ENCODE measurements around the gene PFN2.
"Not testable (repeated sequence)": the region's sequence is repeated elsewhere in the genome, so short reads cannot be mapped to it uniquely, and the experiment has no call there.

Gene PFN2, protein sequence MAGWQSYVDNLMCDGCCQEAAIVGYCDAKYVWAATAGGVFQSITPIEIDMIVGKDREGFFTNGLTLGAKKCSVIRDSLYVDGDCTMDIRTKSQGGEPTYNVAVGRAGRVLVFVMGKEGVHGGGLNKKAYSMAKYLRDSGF

DNA sequence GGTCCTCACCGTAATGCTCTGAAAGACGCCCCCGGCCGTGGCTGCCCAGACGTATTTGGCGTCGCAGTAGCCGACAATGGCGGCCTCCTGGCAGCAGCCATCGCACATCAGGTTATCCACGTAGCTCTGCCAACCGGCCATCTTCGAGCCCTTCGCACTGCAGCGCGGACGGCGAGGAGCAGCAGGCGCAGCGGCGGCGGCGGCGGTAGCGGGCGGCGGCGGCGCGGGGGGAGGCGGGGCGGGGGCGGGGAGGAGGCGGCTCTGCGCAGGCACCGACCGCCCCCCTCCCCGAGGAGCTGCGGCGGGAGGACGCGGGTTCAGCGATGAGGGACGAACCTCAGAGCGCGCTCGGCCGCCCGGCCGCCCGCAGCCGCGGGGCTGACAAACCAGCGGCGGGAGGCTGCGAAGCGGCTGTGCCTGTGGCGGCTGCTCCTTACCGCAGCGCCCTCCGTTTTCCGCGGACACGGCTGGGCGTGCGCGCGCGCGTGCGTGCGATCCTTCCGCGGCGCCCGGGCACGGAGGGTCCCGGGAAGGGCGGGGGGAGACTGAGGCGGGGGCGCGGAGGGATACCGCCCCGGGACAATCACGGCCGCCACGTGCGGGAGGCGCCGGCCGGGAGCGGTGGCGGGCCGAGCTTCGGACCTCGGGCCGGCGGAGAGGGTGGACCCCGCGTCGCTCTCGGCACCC lies at the start of gene PFN2:
PFN2 (minus strand) TSS at position 180 of the 687 bp plus-strand sequence; CDS start at position 141, 39 bp downstream.
- peak; percentile 69 to 83 for DNase-seq

DNA sequence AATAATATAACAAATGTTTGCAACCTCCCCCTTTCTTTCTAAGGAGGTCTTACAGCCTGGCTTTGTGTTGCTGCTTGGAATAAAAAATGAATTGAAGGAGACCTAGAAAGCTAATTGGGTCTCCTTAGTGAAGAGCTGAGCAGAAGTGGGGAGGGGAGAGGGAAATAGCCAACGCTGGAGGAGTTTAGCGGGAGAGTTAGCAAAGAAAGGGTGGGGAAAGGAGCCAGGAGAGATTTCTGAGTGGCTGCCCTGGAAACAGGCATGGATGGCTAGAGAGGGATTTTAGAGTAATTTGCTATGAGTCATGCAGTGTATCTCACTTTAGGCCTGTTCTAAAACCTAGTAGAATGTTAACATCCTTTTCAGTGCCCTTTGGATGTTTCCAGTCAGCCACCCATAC lies 45.2 kb upstream of the PFN2 start:
- DNase-seq = no peak

DNA sequence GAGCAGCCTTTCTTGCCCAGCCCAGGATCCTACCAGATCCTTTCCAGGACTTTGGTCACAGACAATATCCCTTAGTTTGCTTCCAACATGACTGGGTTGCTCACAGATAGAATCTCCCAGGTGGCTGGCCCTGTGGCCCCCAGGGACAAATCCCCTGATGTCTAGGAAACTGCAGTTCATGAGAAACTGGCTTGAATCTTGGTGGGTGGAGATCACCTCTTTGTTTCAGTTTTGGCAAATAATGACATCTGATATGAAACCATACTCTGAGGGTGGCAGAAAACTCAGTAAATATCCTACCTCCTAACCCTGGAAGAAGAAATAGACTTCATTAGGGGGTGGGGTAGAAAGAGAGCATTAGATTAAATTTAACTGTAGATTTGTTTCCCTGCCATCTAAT lies 44.1 kb upstream of the PFN2 start:
- DNase-seq = no peak

DNA sequence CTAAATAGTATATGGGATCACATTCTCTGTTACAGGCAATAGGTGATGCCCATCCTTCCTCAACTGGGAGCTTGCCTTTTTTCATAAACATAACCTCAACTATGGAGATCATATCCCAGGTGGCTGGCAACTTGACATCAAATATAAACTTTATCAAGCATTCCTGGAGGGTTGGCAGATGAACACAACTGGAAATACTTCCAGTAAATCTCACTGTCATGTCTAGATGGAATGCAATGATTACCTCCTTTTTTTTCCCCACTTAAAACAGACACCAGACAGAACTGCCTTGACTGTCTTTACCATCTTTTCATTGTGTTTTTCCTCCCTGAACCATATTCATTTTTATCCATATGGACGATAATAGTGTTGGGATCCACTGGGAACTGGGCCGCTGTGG lies 43.1 kb upstream of the PFN2 start:
- DNase-seq = no peak

DNA sequence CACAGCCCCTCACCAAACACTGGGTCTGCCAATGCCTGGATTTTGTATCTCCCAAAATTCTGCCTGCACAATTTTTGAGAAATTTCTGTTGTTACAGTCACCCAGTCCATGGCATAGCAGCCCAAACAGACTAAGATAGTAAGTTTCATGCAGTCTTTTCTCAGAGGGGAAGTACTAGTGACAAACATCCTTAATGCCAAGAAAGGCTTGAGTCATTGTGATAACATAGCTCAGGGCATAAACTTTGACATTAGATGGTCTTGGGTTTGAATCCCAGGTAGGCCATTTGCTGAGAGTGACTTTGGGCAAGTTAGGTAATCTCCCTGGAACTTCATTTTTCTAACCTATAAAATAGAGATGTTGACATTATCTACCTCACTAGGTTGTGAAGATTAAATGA lies 36.1 kb upstream of the PFN2 start:
- DNase-seq = no peak

DNA sequence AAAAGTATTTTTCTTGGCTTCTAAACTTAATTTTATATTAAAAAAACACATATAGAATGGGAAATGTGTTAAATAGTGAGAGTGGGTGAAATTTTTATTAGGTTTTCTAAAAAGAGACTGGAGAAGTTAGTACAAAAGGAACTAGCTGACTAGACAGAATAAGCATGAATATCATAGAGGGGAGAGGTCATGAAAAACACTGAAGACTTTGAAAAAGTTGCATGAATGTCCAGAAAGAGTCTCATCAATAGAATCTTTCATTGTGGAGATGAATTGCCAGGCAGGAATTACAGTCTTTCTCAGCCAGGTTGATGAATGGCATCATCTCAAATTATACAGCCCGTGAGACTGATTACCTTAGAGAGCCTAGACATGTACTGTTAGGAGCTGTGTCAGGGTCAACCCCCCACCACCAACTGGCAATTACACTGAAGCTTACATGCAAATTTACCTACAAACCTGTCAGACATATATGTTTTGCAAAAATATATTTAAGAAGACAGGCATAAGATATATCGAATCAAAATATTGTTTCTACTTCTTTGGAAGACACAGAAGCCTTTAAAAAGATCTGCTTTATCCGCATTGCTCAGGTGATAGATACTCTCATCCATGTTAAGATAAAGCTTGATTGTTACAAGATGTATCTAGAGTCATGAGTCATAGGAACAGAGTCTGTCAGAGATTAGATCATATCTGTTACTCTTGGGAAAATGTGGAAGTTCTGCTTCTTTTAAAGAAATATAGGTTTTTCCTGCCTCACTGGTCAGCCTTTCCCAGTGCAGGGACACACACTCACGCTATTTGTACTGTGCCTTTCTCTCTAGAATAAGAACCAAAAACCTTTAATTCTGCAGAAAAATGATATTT lies 34.8 kb upstream of the PFN2 start:
- no peak for DNase-seq

DNA sequence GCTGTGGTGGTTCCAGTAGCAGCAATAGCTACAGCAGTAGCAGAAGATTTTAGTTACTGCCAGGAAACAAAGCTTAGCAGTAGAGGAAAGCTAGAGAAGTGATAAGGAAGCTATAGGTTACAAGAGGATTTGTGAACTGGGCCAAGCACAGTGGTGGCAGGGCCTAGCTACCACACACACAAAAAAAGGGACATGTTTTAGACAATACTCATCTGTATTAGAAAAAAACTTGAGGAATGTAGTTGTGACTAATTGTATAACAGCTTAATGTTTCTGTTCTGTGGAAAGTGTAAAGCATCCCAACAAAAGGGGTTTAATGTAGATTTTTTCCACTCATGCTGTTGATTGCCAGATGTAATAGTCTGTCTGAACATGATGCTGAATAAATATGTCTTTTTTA lies 29.9 kb upstream of the PFN2 start:
- DNase-seq = no peak

DNA sequence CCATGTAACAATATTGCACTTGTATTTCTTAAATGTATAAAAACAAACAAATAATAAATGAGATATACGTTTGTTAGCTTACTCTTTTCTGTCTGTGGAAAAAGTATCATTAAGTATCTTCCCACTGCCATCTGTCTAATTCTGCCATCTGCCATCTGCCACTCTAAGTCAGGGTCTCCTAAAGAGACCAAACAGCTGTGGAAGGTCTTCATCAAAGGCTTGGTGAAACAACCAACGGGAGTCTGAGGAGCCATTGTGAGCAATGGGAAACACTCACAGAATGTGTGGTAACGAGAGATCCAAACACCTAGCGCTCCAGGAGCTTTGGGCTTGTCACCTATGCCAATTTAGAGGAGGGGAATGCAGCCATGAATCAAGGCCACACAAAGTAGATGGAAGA lies 28.7 kb upstream of the PFN2 start:
- no peak for DNase-seq

DNA sequence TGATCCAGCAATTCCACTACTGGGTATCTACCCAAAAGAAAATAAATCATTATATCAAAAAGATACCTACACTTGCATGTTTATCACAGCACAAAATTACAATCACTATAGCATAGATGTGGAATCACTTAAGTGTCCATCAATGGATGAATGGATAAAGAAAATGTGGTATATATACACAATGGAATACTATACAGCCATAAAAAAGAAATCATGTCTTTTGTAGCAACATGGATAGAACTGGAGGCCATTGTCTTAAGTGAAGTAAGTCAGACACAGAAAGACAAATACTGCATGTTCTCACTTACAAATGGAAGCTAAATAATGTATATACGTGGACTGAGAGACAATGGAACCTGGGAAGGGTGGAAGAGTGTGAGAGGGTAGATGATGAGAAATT lies 28.3 kb upstream of the PFN2 start:
- DNase-seq = no peak

DNA sequence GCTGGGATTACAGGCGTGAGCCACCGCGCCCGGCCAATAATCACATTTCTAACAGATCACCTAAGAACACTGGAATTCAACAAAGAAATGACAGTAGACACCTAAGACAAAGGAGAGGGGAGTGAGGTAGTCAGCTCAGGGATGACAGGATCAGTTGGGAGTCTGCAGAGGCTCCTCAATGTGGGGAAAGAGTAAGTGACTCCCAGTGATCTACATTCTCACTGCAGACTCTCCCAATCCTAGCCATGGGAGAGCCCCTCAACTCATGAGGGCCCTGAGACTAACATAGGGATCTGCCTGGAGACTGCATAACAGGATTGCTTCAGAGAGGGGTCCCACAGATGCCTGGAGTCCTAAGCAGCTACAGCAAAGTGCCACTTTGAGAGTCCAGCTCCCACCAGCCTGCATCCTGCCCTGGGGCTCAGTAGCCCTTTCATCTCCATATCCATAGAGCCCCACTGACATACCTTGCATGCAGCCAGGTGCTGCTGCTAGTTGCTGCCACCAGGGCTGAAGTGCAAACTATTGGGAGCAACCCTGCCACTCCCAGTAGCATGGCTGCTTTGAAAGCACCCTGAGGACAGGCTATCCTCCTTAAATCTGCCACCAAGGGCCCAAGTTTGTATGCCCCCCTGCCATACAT lies 21.8 kb upstream of the PFN2 start:
- DNase-seq = no peak

DNA sequence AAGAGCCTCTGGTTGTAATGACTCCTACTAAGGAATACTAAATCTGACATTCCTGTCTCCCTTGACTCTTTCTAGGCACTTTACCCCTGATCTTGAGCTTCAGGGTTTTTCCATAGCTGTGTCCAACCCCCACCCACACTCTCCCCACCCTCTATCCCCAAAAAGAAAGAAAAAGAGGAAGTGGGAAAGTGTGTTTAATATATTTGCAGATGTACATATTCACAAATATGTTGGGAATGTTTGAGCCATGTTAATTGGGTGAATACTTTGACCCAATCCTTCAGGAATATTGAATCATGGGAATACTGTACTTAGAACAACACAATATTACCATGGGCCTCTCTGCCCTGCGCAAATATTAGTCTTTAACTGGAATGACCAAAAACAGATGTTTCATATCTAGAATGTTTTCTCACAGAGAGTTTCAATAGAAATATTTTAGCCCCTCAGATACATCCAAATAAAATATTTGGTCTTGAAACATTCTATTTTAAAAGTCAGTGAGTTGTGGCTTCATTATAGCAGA lies 19.8 kb upstream of the PFN2 start:
- no peak for DNase-seq

DNA sequence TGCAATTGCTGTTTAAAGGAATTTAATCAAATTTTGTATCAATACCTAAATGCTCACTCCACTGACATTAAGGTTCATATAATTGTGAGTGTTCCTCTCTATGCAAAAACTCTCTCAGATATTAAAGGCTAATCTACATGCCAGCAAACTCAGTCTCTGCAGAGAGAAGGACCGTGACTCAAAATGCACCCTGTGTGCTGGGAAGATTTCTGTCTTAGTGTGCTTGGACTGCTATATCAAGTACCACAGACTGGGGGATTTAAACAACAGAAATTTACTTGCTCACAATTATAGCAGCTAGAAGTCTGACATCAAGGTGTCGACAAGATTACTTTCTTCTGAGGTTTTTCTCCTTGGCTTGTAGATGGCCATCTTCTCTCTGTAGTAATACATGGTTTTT lies 18.6 kb upstream of the PFN2 start:
- no peak for DNase-seq

DNA sequence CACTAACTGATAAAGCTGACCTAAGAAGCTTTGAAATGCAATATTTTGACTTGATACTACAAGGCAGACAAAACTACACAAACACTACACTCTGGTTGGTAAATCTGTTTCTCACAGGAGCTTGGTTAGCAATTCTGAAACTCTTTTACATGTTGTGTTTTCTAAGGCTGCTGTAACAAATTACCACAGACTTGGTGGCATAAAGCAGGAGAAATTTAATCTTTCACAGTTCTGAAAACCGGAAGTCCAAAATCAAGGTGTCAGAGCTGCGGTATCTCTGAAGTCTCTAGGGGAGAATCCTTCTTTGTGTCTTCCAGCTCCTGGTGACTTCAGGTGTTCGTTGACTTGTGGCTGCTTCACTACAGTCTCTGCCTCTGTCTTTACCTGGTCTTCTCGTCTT lies 12.9 kb upstream of the PFN2 start:
- no peak for DNase-seq

DNA sequence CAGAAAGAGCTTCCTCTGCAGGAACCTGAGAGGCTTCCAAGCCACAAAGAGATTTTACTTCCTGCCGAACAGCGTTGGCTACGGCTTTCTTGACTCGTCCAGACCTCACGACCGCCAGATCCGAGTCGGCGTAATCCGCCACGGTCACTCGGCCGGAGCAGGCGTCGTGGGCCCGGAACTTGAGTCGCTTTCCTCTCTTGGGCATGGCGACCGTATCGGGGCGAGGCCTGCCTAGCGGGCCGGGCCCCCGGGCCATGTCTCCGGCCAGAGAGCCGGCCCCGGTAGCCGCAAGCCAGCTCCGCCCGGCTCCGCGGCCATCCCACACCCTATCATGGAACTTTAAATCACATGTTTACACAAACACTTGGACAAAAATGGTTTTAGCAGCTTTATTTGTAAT lies 12.4 kb upstream of the PFN2 start:
- DNase-seq = not testable (repeated sequence)

DNA sequence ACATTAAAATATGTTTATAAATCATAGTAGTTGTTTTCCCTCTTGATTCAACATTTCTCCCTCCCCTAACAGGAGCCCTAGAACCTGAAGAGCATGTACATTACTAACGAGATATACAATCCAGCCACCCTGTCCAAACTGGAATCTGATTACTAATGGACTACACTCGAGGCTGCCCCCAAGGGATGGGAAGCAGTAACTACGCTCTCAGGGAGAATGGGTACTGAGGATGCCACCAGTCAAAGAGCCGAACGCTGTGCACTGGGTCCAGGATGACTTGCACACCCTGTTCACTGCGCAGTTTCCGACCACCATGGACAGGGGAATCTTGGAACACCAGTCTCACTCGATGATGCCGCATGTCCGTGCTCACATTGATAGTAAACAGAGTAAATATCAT lies 11.3 kb upstream of the PFN2 start:
- DNase-seq = not testable (repeated sequence)

DNA sequence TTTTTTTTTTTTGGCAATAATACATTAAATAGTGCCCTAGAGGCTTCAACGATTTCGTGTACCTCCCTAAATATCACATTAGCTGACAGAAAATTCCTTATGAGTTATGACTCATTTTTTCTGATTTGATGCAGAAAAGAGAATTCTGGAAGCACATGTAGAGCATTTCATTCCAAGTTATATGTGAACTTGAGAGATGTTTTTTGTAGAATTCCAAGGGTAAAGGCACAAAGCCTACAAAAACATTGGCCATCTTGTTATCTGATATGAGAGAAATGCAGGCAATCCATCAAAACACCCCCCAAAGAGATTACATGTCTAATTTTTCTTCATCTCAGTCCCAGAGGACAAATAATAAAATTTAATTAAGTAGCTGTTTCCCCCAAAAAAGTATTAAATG lies 6.7 kb upstream of the PFN2 start:
- no peak for DNase-seq

DNA sequence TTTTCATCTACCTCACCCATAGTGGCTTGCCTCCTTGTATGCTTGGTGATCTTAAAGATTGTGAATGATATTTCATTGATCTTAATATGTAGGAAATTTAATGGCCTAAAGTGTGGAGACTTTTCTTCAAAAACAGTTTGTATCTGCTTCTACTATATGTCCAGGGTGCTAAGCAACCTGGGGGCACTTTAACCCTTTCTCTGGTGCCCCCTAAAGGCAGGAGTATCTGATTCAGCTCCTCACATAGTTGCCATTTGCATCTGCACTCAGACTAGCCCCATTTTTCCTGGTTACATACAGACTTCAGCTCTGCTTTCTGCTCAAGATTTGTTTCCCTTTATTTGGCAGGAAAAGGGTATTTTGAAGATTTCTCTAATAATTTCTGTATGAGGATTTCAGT lies 5.2 kb upstream of the PFN2 start:
- DNase-seq = no peak

DNA sequence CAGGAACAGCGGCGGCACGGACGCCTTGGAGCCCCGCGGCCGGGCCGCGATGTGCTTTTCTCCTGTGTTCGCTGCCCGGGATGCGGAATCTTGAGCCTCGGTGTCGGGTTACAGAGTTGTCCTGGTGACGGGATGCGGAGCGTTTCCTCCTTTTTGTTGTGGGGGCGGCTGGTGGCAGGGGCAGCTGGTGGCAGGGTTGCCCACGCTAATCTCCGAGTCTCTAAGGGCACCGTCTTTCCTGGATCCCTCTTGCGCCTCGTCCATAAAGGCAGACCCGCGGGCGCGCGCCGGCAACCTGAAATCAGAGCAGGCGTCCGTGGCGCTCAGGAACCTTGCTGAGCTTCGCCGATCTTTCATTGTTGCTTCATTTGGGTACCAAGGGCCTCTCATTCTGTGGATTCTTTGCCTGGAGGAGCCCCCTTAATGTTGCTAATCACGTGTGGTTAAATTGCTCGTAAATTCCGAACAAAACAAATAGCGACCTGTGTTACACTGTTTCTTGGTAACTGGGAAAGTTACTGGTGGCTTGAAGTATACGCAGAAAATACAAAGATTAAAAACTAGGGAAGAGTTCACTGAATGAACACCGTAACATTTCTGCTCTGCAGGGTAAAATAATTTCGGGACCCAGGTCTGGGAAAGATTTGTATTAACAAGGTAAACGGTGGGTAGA lies 844 bp upstream of the PFN2 start:
- peak; percentile 67 to 81 for DNase-seq

DNA sequence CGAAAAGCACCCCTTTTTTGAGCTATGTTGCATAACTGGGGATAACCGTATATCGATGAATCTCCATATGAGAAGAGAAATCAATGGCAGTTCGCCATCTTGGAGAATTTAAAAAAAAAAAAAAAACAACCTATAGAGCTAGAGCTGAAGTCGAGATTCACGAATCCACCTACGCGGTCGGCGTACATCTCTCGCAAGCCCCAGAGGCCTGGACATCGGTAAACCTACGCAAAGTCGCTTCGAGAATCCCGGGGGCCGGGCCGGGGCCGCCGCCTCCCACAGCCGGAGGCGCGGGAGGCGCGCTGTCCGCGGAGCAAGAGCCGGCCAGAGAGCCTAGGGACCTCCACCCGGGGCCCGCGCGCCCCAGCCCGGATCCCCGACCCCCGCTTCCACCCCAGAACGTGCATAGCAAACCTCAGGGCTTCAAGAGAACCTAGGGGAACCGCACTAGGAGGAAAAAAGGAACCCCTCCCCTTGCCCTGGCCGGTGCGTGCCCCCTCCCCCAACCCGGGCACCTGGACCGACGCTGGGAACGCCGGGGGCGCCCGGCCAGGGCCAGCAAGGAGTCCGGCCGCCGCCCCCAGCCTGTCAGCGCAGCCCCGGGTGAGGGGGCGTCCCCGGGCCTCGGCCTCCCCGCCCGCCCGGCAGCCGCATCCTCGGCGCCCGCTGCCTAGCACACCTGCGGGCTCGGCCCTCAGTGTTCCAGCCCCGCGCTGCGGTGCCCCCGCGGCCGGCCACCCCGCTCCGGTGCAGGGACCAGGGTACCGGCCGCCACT lies 567 bp downstream of the PFN2 start:
- DNase-seq = peak; percentile 42 to 55

DNA sequence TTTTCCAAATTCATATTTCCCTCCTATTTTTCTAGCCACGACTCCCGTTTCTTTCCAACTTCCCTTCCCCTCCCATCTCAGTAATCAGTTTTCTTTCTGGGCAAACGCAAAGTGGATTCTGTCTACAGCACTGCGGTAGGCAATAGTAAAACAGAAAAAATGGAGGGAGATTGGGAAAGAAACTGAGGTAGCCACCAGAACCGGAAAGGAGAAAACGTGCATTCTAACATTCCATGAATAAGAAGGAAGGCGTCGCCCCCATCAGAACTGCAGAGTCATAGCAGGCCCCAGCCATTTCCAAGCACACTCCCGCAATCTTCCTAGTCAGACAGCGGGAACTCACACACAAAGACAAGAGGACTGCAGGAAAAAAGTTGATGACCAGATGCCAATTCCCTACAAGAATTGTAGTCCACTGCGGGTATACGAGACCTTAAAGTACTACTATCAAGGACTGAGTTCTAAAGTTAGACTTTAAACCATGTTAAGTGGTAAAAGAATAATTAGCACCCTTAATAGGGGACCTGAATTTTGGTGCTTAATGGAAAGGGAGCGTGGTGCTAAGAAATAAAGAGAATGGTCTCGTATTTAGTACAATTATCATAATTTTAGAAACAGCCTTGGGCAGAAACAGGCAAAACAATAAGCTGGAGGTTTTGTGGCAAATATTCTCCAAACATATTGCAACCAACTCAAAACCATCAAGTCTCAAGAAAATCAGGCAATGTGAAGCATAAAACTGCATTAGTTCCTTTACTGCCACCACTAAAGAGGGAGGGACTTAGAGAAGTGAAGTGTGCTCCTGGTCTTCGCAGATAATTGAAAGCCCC lies 1.4 kb downstream of the PFN2 start:
- DNase-seq = peak; percentile 18 to 36

DNA sequence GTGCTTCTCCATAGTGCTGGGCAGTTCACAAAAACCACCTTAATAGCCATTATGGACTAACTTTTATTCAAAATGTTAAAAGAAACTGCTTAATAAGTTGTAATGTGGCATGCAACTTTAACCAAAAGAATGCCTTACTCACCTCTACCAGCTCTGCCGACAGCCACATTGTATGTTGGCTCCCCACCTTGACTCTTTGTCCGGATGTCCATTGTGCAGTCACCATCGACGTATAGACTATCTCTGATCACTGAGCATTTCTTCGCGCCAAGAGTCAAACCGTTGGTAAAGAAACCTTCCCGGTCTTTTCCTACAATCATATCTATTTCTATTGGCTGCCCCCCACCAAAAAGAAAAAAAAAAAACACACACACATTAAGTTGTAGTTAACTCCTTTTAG lies 2.5 kb downstream of the PFN2 start:
- no peak for DNase-seq
